HepG2 (cell line): ENCODE results near the gene PSMB2.

Experiments
- FLYWCH1 ChIP-seq: sonication (generic); formaldehyde crosslinking; IDR thresholded peaks from 2 replicates; pipeline ENCODE4 v1.8.1; 2023; ENCODE audit warnings: mild to moderate bottlenecking, missing genetic modification reagents
- FOXM1 ChIP-seq: sonication (generic); formaldehyde crosslinking; IDR thresholded peaks from 2 replicates; pipeline ENCODE4 v1.5.0; 2020; ENCODE audit warnings: missing genetic modification reagents
- KDM1A ChIP-seq: IDR thresholded peaks from 2 replicates; pipeline ENCODE4 v1.6.1; 2016; ENCODE audit warnings: missing compliant biosample characterization
- MYC ChIP-seq: sonication (generic); formaldehyde crosslinking; IDR thresholded peaks from 2 replicates; pipeline ENCODE4 v1.9.0; 2021; ENCODE audit warnings: missing genetic modification reagents, borderline replicate concordance
- NR2F1 ChIP-seq, 2 experiments: fragments of 450-650 bp in 1 of 2; formaldehyde crosslinking in 1 of 2; IDR thresholded peaks; 2 replicates each; pipeline versions ENCODE4 v1.5.0 to v1.6.1; 2016 to 2020; ENCODE audit warnings: mild to moderate bottlenecking in 1 of 2, missing compliant biosample characterization in 1 of 2, missing genetic modification reagents in 1 of 2, moderate library complexity in 1 of 2
- NR2F2 ChIP-seq: IDR thresholded peaks from 2 replicates; pipeline ENCODE4 v1.6.1; 2012; ENCODE audit warnings: low read depth, inconsistent platforms, borderline replicate concordance
- POLR2AphosphoS2 ChIP-seq: IDR thresholded peaks from 2 replicates; pipeline ENCODE4 v1.6.1; 2011; ENCODE audit warnings: low read depth, low read length, improper control_type of control experiment
- ZNF7 ChIP-seq: IDR thresholded peaks from 2 replicates; pipeline ENCODE4 v1.6.1; 2016; ENCODE audit warnings: missing biosample characterization, missing genetic modification reagents
- ZSCAN20 ChIP-seq: sonication (generic); formaldehyde crosslinking; IDR thresholded peaks from 2 replicates; pipeline ENCODE4 v1.4.0; 2020; ENCODE audit warnings: missing genetic modification reagents, mild to moderate bottlenecking, borderline replicate concordance
- TF ChIP-seq, protein P1 (sequence below): sonication (generic); formaldehyde crosslinking; IDR thresholded peaks from 2 replicates; pipeline ENCODE4 v1.5.0; 2020; ENCODE audit warnings: mild to moderate bottlenecking, missing genetic modification reagents, moderate library complexity
- TF ChIP-seq, protein P2 (sequence below): sonication (generic); formaldehyde crosslinking; IDR thresholded peaks from 2 replicates; pipeline ENCODE4 v1.5.1; 2020; ENCODE audit warnings: mild to moderate bottlenecking, missing genetic modification reagents
- TF ChIP-seq, protein P3 (sequence below): sonication (generic); formaldehyde crosslinking; IDR thresholded peaks from 2 replicates; pipeline ENCODE4 v1.4.0; 2020; ENCODE audit warnings: mild to moderate bottlenecking, missing genetic modification reagents

DNA sequence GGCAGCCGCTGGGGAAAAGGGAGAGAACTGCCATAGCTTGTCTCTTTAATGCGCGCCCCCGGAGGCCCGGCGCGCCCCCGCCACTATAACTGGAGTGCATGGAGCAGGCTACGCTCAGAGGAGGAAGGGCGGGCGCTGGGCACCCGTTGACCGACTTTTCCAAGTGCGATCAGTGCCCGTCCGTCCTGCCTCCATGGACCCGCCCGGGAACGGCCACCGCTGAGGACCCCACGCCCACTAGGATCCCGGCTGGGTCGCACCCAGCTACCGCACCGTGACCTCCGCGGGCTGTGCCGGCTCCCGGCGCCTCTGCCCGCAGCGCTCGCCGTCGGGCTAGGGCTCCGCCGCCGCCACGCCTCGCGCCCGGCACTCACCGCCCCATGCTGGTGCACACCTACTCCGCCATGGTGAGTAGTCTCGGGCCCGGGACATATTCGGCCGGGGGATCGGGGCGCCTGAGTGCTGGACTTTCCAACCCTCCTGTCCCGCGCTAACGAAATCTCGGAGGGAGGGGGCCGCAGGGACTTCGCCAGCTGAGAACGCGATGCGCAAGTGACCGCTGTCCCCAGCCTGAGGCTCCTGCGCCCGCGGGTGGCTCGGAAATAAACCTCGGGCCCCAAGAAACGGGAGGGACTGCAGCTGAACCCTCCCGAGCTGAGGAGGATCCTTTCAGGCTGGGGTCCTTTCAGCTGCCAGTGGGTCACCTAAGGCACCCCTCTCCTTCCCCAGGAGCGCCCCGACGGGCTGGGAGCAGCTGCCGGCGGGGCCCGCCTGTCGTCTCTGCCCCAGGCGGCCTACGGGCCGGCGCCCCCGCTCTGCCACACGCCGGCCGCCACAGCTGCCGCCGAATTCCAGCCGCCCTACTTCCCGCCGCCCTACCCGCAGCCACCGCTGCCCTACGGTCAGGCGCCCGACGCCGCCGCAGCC lies 67.9 kb downstream of the PSMB2 start, which contains the start of gene TFAP2E:
- TF ChIP-seq, protein P1, sequence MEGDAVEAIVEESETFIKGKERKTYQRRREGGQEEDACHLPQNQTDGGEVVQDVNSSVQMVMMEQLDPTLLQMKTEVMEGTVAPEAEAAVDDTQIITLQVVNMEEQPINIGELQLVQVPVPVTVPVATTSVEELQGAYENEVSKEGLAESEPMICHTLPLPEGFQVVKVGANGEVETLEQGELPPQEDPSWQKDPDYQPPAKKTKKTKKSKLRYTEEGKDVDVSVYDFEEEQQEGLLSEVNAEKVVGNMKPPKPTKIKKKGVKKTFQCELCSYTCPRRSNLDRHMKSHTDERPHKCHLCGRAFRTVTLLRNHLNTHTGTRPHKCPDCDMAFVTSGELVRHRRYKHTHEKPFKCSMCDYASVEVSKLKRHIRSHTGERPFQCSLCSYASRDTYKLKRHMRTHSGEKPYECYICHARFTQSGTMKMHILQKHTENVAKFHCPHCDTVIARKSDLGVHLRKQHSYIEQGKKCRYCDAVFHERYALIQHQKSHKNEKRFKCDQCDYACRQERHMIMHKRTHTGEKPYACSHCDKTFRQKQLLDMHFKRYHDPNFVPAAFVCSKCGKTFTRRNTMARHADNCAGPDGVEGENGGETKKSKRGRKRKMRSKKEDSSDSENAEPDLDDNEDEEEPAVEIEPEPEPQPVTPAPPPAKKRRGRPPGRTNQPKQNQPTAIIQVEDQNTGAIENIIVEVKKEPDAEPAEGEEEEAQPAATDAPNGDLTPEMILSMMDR (CRISPR knock-in tag): no peak
- TF ChIP-seq FOXM1: no peak
- no peak for TF ChIP-seq NR2F2
- TF ChIP-seq, protein P2, sequence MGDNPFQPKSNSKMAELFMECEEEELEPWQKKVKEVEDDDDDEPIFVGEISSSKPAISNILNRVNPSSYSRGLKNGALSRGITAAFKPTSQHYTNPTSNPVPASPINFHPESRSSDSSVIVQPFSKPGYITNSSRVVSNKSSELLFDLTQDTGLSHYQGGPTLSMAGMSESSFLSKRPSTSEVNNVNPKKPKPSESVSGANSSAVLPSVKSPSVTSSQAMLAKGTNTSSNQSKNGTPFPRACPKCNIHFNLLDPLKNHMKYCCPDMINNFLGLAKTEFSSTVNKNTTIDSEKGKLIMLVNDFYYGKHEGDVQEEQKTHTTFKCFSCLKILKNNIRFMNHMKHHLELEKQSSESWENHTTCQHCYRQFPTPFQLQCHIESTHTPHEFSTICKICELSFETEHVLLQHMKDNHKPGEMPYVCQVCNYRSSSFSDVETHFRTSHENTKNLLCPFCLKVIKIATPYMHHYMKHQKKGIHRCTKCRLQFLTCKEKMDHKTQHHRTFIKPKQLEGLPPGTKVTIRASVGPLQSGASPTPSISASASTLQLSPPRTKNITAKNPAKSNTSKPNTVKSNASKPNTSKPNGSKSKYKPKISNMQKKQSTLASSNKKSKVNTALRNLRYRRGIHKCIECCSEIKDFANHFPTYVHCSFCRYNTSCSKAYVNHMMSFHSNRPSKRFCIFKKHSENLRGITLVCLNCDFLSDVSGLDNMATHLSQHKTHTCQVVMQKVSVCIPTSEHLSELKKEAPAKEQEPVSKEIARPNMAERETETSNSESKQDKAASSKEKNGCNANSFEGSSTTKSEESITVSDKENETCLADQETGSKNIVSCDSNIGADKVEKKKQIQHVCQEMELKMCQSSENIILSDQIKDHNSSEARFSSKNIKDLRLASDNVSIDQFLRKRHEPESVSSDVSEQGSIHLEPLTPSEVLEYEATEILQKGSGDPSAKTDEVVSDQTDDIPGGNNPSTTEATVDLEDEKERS (CRISPR knock-in tag): no peak
- TF ChIP-seq FLYWCH1 (CRISPR knock-in tag): no peak
- no peak for TF ChIP-seq ZNF7 (CRISPR knock-in tag)
- TF ChIP-seq MYC (CRISPR knock-in tag): no peak
- TF ChIP-seq NR2F1 (CRISPR knock-in tag; IDR thresholded peaks at IDR 0.05): no peak
- no peak for TF ChIP-seq POLR2AphosphoS2
- no peak for TF ChIP-seq KDM1A (CRISPR knock-in tag)
- TF ChIP-seq, protein P3, sequence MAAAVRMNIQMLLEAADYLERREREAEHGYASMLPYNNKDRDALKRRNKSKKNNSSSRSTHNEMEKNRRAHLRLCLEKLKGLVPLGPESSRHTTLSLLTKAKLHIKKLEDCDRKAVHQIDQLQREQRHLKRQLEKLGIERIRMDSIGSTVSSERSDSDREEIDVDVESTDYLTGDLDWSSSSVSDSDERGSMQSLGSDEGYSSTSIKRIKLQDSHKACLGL (CRISPR knock-in tag): no peak
- TF ChIP-seq ZSCAN20 (CRISPR knock-in tag): no peak
